HepG2 (cell line): ENCODE measurements around the gene PPP2R5C. TPM values are rescaled to one million over a fixed set of nuclear protein-coding genes. Genes with fewer than 3 reads are reported as not detected.
A peak's percentile ranks its signal among the peaks of the same experiment; 100 is the strongest.

ENCODE experiments used
- CTCF ChIP-seq: sonication (generic); formaldehyde crosslinking; IDR thresholded peaks from 2 replicates; pipeline ENCODE4 v1.5.0; 2020; ENCODE audit warnings: mild to moderate bottlenecking, missing genetic modification reagents, moderate library complexity
- FOXA1 ChIP-seq, 2 experiments: fragments of 450-650 bp in 1 of 2; sonication (generic) in 1 of 2; formaldehyde crosslinking in 1 of 2; IDR thresholded peaks; 2 replicates each; pipeline versions ENCODE4 v1.4.0 to v1.6.1; 2016 to 2020; ENCODE audit warnings: missing genetic modification reagents in 1 of 2
- FOXA3 ChIP-seq: IDR thresholded peaks from 2 replicates; pipeline ENCODE4 v1.6.1; 2016; ENCODE audit warnings: missing genetic modification reagents, missing compliant biosample characterization
- FOXK1 ChIP-seq: sonication (generic); formaldehyde crosslinking; IDR thresholded peaks from 2 replicates; pipeline ENCODE4 v1.4.0; 2020; ENCODE audit warnings: low read depth, missing genetic modification reagents, borderline replicate concordance
- NR2F2 ChIP-seq: IDR thresholded peaks from 2 replicates; pipeline ENCODE4 v1.6.1; 2012; ENCODE audit warnings: low read depth, inconsistent platforms, borderline replicate concordance
- STAG1 ChIP-seq: sonication (generic); formaldehyde crosslinking; IDR thresholded peaks from 2 replicates; pipeline ENCODE4 v1.4.0; 2020; ENCODE audit warnings: missing genetic modification reagents
- ZBTB40 ChIP-seq, 2 experiments: fragments of 450-650 bp in 1 of 2; sonication (generic) in 1 of 2; formaldehyde crosslinking in 1 of 2; IDR thresholded peaks; 2 replicates each; pipeline versions ENCODE4 v1.6.1 to v1.8.0; 2016 to 2022; ENCODE audit warnings: antibody characterized with exemption in 1 of 2, mild to moderate bottlenecking in 1 of 2, missing genetic modification reagents in 1 of 2
- ZKSCAN8 ChIP-seq: IDR thresholded peaks from 2 replicates; pipeline ENCODE4 v1.6.1; 2016; ENCODE audit warnings: borderline replicate concordance, missing genetic modification reagents, missing compliant biosample characterization
- polyA plus RNA-seq, 8 experiments: library from polyadenylated mRNA; depleted of rRNA in 3 of 8; stranded (reverse) in 7 of 8; unstranded in 1 of 8; fragments of >200 nt; fragmentation: Illumina TruSeq in 4 of 8; extraction: Trizol in 4 of 8; gene quantifications; 2 replicates each; pipeline versions ENCODE4 v1.2.1 to v1.2.3, GENCODE V29; 2011 to 2016; ENCODE audit warnings: low read depth in 4 of 8, missing spikeins in 1 of 8, mixed read lengths in 1 of 8; ENCODE audit not compliant: insufficient read depth in 1 of 8
- total RNA-seq, 5 experiments: library from RNA; depleted of rRNA; stranded (reverse); fragments of >200 nt; fragmentation: Illumina TruSeq; extraction: Trizol; gene quantifications; 2 replicates each; pipeline ENCODE4 v1.2.3, GENCODE V29; 2016; ENCODE audit warnings: low read depth in 1 of 5

Gene PPP2R5C
- total and polyA plus RNA-seq, 2 of the 13 experiments (the other 11 are each of a cell fraction or from before 2014, with no cell fraction given), result 74.3 to 78.5 TPM

DNA sequence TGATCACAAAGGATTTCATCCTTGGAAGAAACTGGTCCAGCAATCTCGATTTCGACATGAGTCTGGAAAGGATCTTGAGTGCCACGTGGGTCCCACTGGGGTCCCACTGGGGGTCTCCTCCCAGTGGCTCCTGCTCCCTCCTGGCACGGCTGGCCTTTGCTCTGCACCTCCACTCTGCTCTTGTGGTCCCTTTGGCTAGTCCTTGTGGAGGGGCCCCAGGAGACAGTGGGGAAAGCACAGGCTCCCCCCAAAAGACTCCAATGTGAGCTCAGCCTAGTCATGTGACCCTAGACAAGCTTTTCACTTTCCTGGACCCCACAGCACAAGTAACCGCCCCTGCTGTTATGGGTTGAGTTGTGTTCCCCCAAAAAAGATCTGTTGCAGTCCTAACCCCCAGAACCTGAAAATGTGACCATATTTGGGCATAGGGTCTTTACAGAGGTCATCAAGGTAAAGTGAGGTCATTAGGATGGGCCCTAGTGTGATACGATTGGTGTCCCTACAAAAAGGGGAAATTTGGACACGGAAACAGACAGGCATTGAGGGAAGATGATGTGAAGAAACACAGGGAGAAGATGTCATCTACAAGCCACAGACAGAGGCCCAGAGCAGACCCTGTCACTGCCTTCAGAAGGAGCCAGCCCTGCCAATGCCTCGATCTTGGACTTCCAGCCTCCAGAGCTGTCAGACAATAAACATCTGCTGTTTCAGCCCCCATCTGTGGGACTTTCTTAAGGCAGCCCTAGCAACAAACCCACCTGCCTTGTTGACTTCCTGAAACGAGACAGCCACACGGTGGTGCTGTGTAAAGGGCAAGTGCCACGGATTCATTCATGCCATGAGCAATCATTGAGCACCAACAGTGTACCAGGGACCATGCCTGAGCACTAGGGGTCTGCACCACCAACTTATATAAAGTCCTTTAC is 23.8 kb upstream of the PPP2R5C start (continued):
- TF ChIP-seq FOXA1 (IDR thresholded peaks at IDR 0.05) (no peak), FOXA1 (CRISPR knock-in tag; IDR thresholded peaks at IDR 0.05) (peak; percentile 73), STAG1 (CRISPR knock-in tag) (peak; percentile 38; the same call in 1 of the 2 replicates), CTCF (CRISPR knock-in tag) (peak; percentile 48), FOXK1 (CRISPR knock-in tag) (peak; percentile 32; the same call in 1 of the 2 replicates), NR2F2 (no peak), ZKSCAN8 (CRISPR knock-in tag) (peak; percentile 100), FOXA3 (CRISPR knock-in tag) (peak; percentile 65; the same call in 1 of the 2 replicates), ZBTB40 (IDR thresholded peaks at IDR 0.05) (no peak), ZBTB40 (CRISPR knock-in tag; IDR thresholded peaks at IDR 0.05) (no peak)
